ENCODE measurements around the gene NTN5.
"Not testable (repeated sequence)": the region's sequence is repeated elsewhere in the genome, so short reads cannot be mapped to it uniquely, and the experiment has no call there.

The NTN5 gene

GRCh38 chr19:48696353-48697010, 23.7 kb upstream of the NTN5 start:
- no peak overlapping the region for H3K27ac ChIP-seq (ENCODE audit: insufficient read depth, low read depth, low read length, poor library complexity, severe bottlenecking)
- H3K9me3 ChIP-seq (ENCODE audit: control insufficient read depth, low read length): no peaks in the 10 kb centered on the region
- WGBS, 2 experiments: 1 to 2% methylated on average over 34 of the region's 34 CpGs
- H3K4me3 ChIP-seq (ENCODE audit: insufficient read depth, low read depth, low read length): peak overlapping the region; percentile 24
- H3K36me3 ChIP-seq (ENCODE audit: control insufficient read depth, insufficient read depth, low read length): no peaks in the 10 kb centered on the region
- no peaks in the 10 kb centered on the region for H3K4me1 ChIP-seq (ENCODE audit: control insufficient read depth, insufficient read depth, low read length)
- peaks cover 23% of the 10 kb centered on the region for H3K27me3 ChIP-seq (ENCODE audit: control insufficient read depth, insufficient read depth, low read length, poor library complexity, severe bottlenecking)

GRCh38 chr19:48695743-48696352, 23.0 kb upstream of the NTN5 start, which contains the start of gene FUT2:
Gene FUT2, plus strand, starts transcription at chr19:48695971. Its CDS starts 6,986 bp downstream, at chr19:48702957.
- Histone ChIP-seq H3K9me3 (ENCODE audit: control insufficient read depth, low read length) (no peaks in the 10 kb centered on the region), H3K4me3 (ENCODE audit: insufficient read depth, low read depth, low read length) (peak within 1 kb of the TSS; percentile 24), H3K27ac (ENCODE audit: insufficient read depth, low read depth, low read length, poor library complexity, severe bottlenecking) (no peak within 1 kb of the TSS), H3K27me3 (ENCODE audit: control insufficient read depth, insufficient read depth, low read length, poor library complexity, severe bottlenecking) (peaks cover 23% of the 10 kb centered on the region), H3K4me1 (ENCODE audit: control insufficient read depth, insufficient read depth, low read length) (no peaks in the 10 kb centered on the region), H3K36me3 (ENCODE audit: control insufficient read depth, insufficient read depth, low read length) (no peaks in the 10 kb centered on the region)
- 17 to 22% methylated on average over 16 of the region's 16 CpGs for WGBS, 2 experiments

- H3K27ac ChIP-seq (ENCODE audit: insufficient read depth, low read depth, low read length, poor library complexity, severe bottlenecking); H3K4me1 ChIP-seq (ENCODE audit: control insufficient read depth, insufficient read depth, low read length); H3K36me3 ChIP-seq (ENCODE audit: control insufficient read depth, insufficient read depth, low read length); H3K4me3 ChIP-seq (ENCODE audit: insufficient read depth, low read depth, low read length); H3K9me3 ChIP-seq (ENCODE audit: control insufficient read depth, low read length): not testable (repeated sequence)
- peaks cover 23% of the 10 kb centered on the region for H3K27me3 ChIP-seq (ENCODE audit: control insufficient read depth, insufficient read depth, low read length, poor library complexity, severe bottlenecking)
- WGBS, 2 experiments: 91% methylated on average over 9 of the region's 9 CpGs
Observed at GRCh38 chr19:48693629-48694028, 20.8 kb upstream of the NTN5 start.

GRCh38 chr19:48689449-48689848, 16.6 kb upstream of the NTN5 start:
- no peaks in the 10 kb centered on the region for H3K36me3 ChIP-seq (ENCODE audit: control insufficient read depth, insufficient read depth, low read length)

GRCh38 chr19:48687776-48688175, 15.0 kb upstream of the NTN5 start:
- Histone ChIP-seq H3K27me3 (ENCODE audit: control insufficient read depth, insufficient read depth, low read length, poor library complexity, severe bottlenecking) (no peaks in the 10 kb centered on the region), H3K36me3 (ENCODE audit: control insufficient read depth, insufficient read depth, low read length) (no peaks in the 10 kb centered on the region), H3K9me3 (ENCODE audit: control insufficient read depth, low read length) (no peaks in the 10 kb centered on the region), H3K4me3 (ENCODE audit: insufficient read depth, low read depth, low read length) (no peak overlapping the region), H3K4me1 (ENCODE audit: control insufficient read depth, insufficient read depth, low read length) (no peaks in the 10 kb centered on the region), H3K27ac (ENCODE audit: insufficient read depth, low read depth, low read length, poor library complexity, severe bottlenecking) (no peak overlapping the region)
- 86% methylated on average over 3 of the region's 3 CpGs for WGBS, 2 experiments

More at GRCh38 chr19:48689449-48689848, 16.6 kb upstream of the NTN5 start:
- H3K27me3 ChIP-seq (ENCODE audit: control insufficient read depth, insufficient read depth, low read length, poor library complexity, severe bottlenecking): no peaks in the 10 kb centered on the region
- H3K4me3 ChIP-seq (ENCODE audit: insufficient read depth, low read depth, low read length): no peak overlapping the region
- no peak overlapping the region for H3K27ac ChIP-seq (ENCODE audit: insufficient read depth, low read depth, low read length, poor library complexity, severe bottlenecking)
- 92 to 93% methylated on average over 7 of the region's 7 CpGs for WGBS, 2 experiments
- no peaks in the 10 kb centered on the region for H3K4me1 ChIP-seq (ENCODE audit: control insufficient read depth, insufficient read depth, low read length)
- no peaks in the 10 kb centered on the region for H3K9me3 ChIP-seq (ENCODE audit: control insufficient read depth, low read length)

- WGBS, 2 experiments: 90 to 96% methylated on average over 7 of the region's 7 CpGs
- not testable (repeated sequence) for H3K4me3 ChIP-seq (ENCODE audit: insufficient read depth, low read depth, low read length); H3K27me3 ChIP-seq (ENCODE audit: control insufficient read depth, insufficient read depth, low read length, poor library complexity, severe bottlenecking); H3K27ac ChIP-seq (ENCODE audit: insufficient read depth, low read depth, low read length, poor library complexity, severe bottlenecking); H3K36me3 ChIP-seq (ENCODE audit: control insufficient read depth, insufficient read depth, low read length); H3K4me1 ChIP-seq (ENCODE audit: control insufficient read depth, insufficient read depth, low read length); H3K9me3 ChIP-seq (ENCODE audit: control insufficient read depth, low read length)
Observed at GRCh38 chr19:48686637-48687036, 13.8 kb upstream of the NTN5 start.

GRCh38 chr19:48686088-48686487, 13.3 kb upstream of the NTN5 start:
- Histone ChIP-seq H3K4me1 (ENCODE audit: control insufficient read depth, insufficient read depth, low read length) (no peaks in the 10 kb centered on the region), H3K27ac (ENCODE audit: insufficient read depth, low read depth, low read length, poor library complexity, severe bottlenecking) (no peak overlapping the region), H3K9me3 (ENCODE audit: control insufficient read depth, low read length) (no peaks in the 10 kb centered on the region), H3K27me3 (ENCODE audit: control insufficient read depth, insufficient read depth, low read length, poor library complexity, severe bottlenecking) (no peaks in the 10 kb centered on the region), H3K36me3 (ENCODE audit: control insufficient read depth, insufficient read depth, low read length) (no peaks in the 10 kb centered on the region), H3K4me3 (ENCODE audit: insufficient read depth, low read depth, low read length) (no peak overlapping the region)
- WGBS, 2 experiments: 82 to 83% methylated on average over 3 of the region's 3 CpGs

- no peaks in the 10 kb centered on the region for H3K36me3 ChIP-seq (ENCODE audit: control insufficient read depth, insufficient read depth, low read length)
- WGBS, 2 experiments: 88 to 91% methylated on average over 9 of the region's 9 CpGs
- no peak overlapping the region for H3K27ac ChIP-seq (ENCODE audit: insufficient read depth, low read depth, low read length, poor library complexity, severe bottlenecking)
- no peak overlapping the region for H3K4me3 ChIP-seq (ENCODE audit: insufficient read depth, low read depth, low read length)
- no peaks in the 10 kb centered on the region for H3K27me3 ChIP-seq (ENCODE audit: control insufficient read depth, insufficient read depth, low read length, poor library complexity, severe bottlenecking)
- no peaks in the 10 kb centered on the region for H3K9me3 ChIP-seq (ENCODE audit: control insufficient read depth, low read length)
- no peaks in the 10 kb centered on the region for H3K4me1 ChIP-seq (ENCODE audit: control insufficient read depth, insufficient read depth, low read length)
Observed at GRCh38 chr19:48685583-48685982, 12.8 kb upstream of the NTN5 start.

- H3K4me3 ChIP-seq (ENCODE audit: insufficient read depth, low read depth, low read length): no peak overlapping the region
- H3K27ac ChIP-seq (ENCODE audit: insufficient read depth, low read depth, low read length, poor library complexity, severe bottlenecking): no peak overlapping the region
- no peaks in the 10 kb centered on the region for H3K36me3 ChIP-seq (ENCODE audit: control insufficient read depth, insufficient read depth, low read length)
- H3K9me3 ChIP-seq (ENCODE audit: control insufficient read depth, low read length): no peaks in the 10 kb centered on the region
- no peaks in the 10 kb centered on the region for H3K4me1 ChIP-seq (ENCODE audit: control insufficient read depth, insufficient read depth, low read length)
- no peaks in the 10 kb centered on the region for H3K27me3 ChIP-seq (ENCODE audit: control insufficient read depth, insufficient read depth, low read length, poor library complexity, severe bottlenecking)
- WGBS, 2 experiments: 94 to 96% methylated on average over 11 of the region's 11 CpGs
Observed at GRCh38 chr19:48683349-48683748, 10.5 kb upstream of the NTN5 start.

- H3K36me3 ChIP-seq (ENCODE audit: control insufficient read depth, insufficient read depth, low read length): no peaks in the 10 kb centered on the region
- no peaks in the 10 kb centered on the region for H3K9me3 ChIP-seq (ENCODE audit: control insufficient read depth, low read length)
- no peaks in the 10 kb centered on the region for H3K4me1 ChIP-seq (ENCODE audit: control insufficient read depth, insufficient read depth, low read length)
- 91% methylated on average over 7 of the region's 7 CpGs for WGBS, 2 experiments
- H3K27ac ChIP-seq (ENCODE audit: insufficient read depth, low read depth, low read length, poor library complexity, severe bottlenecking): no peak overlapping the region
- H3K4me3 ChIP-seq (ENCODE audit: insufficient read depth, low read depth, low read length): no peak overlapping the region
- H3K27me3 ChIP-seq (ENCODE audit: control insufficient read depth, insufficient read depth, low read length, poor library complexity, severe bottlenecking): no peaks in the 10 kb centered on the region
Observed at GRCh38 chr19:48681127-48681470, 8.3 kb upstream of the NTN5 start.
